NCI-H1417 treated with DMSO at 0.1 percent for 48 hours (cell line): ENCODE data around the gene KCTD3.

ENCODE experiments used
- DNase-seq: peaks from one replicate; lab custom pipeline; 2025; lab: John Stamatoyannopoulos, UW

The KCTD3 gene

DNA sequence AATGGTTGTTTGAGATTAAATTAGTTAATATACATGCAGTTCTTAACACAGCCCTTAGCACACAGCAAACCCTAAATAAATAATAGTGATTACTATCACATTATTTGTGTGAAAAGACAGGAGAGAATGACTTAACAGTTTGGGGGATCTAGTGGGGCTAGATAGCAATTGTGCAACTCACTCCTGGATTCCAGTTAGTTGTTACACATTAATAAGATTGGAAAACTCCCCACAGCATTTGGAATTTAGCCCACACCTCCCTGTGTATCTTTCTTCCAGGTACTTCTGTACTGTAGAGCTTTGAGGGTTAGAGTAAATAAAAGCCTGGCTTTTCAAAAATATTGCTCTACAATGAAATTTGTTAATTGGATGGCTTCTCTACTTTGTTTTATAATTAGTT, 93.2 kb downstream of the KCTD3 start:
- DNase-seq, result no peak

- DNase-seq, result no peak
Measured at GRCh38 chr1:215661033-215661432, 93.9 kb downstream of the KCTD3 start.

GRCh38 chr1:215665215-215665614, 98.1 kb downstream of the KCTD3 start:
- DNase-seq, result no peak

DNA sequence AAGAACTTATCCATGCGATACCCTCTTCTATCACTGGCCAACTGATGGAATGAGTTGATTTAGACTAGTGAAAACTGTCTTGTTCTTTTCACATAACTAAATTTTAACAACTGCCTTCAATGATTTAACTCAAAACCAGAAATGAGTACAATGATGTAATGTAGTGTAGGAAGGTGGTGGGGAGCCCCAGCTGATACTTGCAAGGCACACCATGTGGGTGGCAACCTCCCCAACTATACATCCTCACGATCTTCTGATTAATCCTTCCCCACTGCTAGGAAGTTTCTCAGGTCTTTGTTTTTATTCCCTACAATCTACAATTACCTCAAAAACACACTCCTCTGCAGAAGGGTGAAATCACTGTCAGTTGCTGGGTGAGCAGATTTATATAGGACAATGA, 100.7 kb downstream of the KCTD3 start:
- no peak for DNase-seq

- no peak for DNase-seq
Measured at GRCh38 chr1:215669806-215670491, 102.8 kb downstream of the KCTD3 start.
